Sigmoid colon (tissue), 7 donors: ENCODE results near the gene C19orf38. TPM values are rescaled to one million over a fixed set of nuclear protein-coding genes. Genes with fewer than 3 reads are reported as not detected.

Experiments used
- DNase-seq: peaks from one replicate; pipeline ENCODE4 v3.0.0-alpha.2; 2019
- H3K27ac ChIP-seq, 4 donors: fragments of 200-600 bp; sonication (generic); one replicate each; pipeline ENCODE4 v1.5.1; 2016 to 2019; ENCODE audit warnings: mild to moderate bottlenecking in 1 of 4
- H3K27me3 ChIP-seq, 3 donors: fragments of 200-600 bp; sonication (generic); one replicate each; pipeline ENCODE4 v1.5.1; 2019; ENCODE audit warnings: mild to moderate bottlenecking in 1 of 3
- H3K36me3 ChIP-seq, 4 donors: fragments of 200-600 bp; sonication (generic); one replicate each; pipeline ENCODE4 v1.5.1; 2016 to 2019
- H3K4me1 ChIP-seq, 4 donors: fragments of 200-600 bp; sonication (generic); one replicate each; pipeline ENCODE4 v1.5.1; 2017 to 2019
- H3K4me3 ChIP-seq, 4 donors: fragments of 200-600 bp; sonication (generic); one replicate each; pipeline ENCODE4 v1.5.1; 2017 to 2019; ENCODE audit warnings: mild to moderate bottlenecking in 2 of 4, moderate library complexity in 1 of 4
- H3K9me3 ChIP-seq, 4 donors: fragments of 200-600 bp in 3 of 4; sonication (generic) in 3 of 4; one replicate each; pipeline versions ENCODE4 v1.5.1 to v1.6.1; 2013 to 2019
- EP300 ChIP-seq, 4 donors: sonication (generic); formaldehyde crosslinking; IDR thresholded peaks; one replicate each; pipeline ENCODE4 v1.6.1; 2017; ENCODE audit warnings: antibody characterized with exemption in 4 of 4
- POLR2A ChIP-seq, 2 donors: fragments of 450-650 bp; IDR thresholded peaks; one replicate each; pipeline ENCODE4 v1.6.1; 2016; ENCODE audit warnings: antibody characterized with exemption in 2 of 2, mild to moderate bottlenecking in 2 of 2, moderate library complexity in 2 of 2
- POLR2AphosphoS5 ChIP-seq, 4 donors: sonication (generic); formaldehyde crosslinking; IDR thresholded peaks; one replicate each; pipeline ENCODE4 v1.6.1; 2017; ENCODE audit warnings: antibody characterized with exemption in 4 of 4
- whole genome bisulfite sequencing, 2 donors: extraction: QIAGEN DNeasy Blood & Tissue Kit; methylation state at CpG; one replicate each; pipeline ENCODE4 v1.1.7; 2013; 5-methylcytosine and 5-hydroxymethylcytosine counted together
- intact Hi-C: fragments of 100-400 bp; cut with DNase I; formaldehyde crosslinking; loops from one replicate; pipeline ENCODE4 v1.15.1; 2023
- polyA plus RNA-seq, 3 donors: library from polyadenylated mRNA; stranded (reverse); fragments of 200-250 nt; gene quantifications; one replicate each; pipeline ENCODE4 v1.2.3, GENCODE V29; 2013
- total RNA-seq, 4 donors: library from RNA; depleted of rRNA; stranded (reverse); fragments of >200 nt; gene quantifications; one replicate each; pipeline ENCODE4 v1.1.0, GENCODE V29; 2016
- TF ChIP-seq, protein P1 (sequence below), 4 experiments: fragments of 450-650 bp in 3 of 4; fragments of 200-600 bp in 1 of 4; IDR thresholded peaks; one replicate each; pipeline ENCODE4 v1.5.1; 2016 to 2019; ENCODE audit warnings: antibody characterized with exemption in 4 of 4, mild to moderate bottlenecking in 3 of 4, moderate library complexity in 2 of 4
- donor health status: healthy with polysubstance abuse.
- donor health status: Bipolar disorder and iron deficiency.
- donor health status: healthy.

C19orf38 gene
- total and polyA plus RNA-seq, 7 donors: 0.92 to 3.3 (median 1.6) TPM; not detected in 1

- TF ChIP-seq, protein P1, sequence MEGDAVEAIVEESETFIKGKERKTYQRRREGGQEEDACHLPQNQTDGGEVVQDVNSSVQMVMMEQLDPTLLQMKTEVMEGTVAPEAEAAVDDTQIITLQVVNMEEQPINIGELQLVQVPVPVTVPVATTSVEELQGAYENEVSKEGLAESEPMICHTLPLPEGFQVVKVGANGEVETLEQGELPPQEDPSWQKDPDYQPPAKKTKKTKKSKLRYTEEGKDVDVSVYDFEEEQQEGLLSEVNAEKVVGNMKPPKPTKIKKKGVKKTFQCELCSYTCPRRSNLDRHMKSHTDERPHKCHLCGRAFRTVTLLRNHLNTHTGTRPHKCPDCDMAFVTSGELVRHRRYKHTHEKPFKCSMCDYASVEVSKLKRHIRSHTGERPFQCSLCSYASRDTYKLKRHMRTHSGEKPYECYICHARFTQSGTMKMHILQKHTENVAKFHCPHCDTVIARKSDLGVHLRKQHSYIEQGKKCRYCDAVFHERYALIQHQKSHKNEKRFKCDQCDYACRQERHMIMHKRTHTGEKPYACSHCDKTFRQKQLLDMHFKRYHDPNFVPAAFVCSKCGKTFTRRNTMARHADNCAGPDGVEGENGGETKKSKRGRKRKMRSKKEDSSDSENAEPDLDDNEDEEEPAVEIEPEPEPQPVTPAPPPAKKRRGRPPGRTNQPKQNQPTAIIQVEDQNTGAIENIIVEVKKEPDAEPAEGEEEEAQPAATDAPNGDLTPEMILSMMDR (IDR thresholded peaks at IDR 0.05): no peak
- TF ChIP-seq POLR2AphosphoS5 (IDR thresholded peaks at IDR 0.05): peak; percentile 54 to 87 (median 80)
- 74 to 93% methylated on average over 2 of the region's 2 CpGs for WGBS, 2 donors
- Histone ChIP-seq H3K27ac (peak overlapping the region; percentile 20 to 78 (median 76)), H3K36me3 (no peaks in the 10 kb centered on the region), H3K27me3 (no peaks in the 10 kb centered on the region), H3K9me3 (no peaks in the 10 kb centered on the region), H3K4me3 (no peak overlapping the region), H3K4me1 (peaks cover 0 to 90% (median 74%) of the 10 kb centered on the region in 4 donors)
- intact Hi-C loops: no loop called here
- DNase-seq: peak; percentile 85
Measured at GRCh38 chr19:10884274-10884673, 36.1 kb downstream of the C19orf38 start.

- peaks cover 0 to 79% (median 71%) of the 10 kb centered on the region in 4 donors for H3K4me1 ChIP-seq
- 82 to 91% methylated on average over 20 of the region's 20 CpGs for WGBS, 2 donors
- peak overlapping the region in 3 of 4 donors; percentile 73 to 78 (median 78) for H3K27ac ChIP-seq
- intact Hi-C loops: loop anchor here (2.0 kb wide), 1 partner anchor 17 kb away; no protein-coding TSS in a partner anchor
- H3K36me3 ChIP-seq: no peaks in the 10 kb centered on the region
- no peak overlapping the region for H3K4me3 ChIP-seq
- no peaks in the 10 kb centered on the region for H3K9me3 ChIP-seq
- TF ChIP-seq, protein P1 (IDR thresholded peaks at IDR 0.05): no peak
- TF ChIP-seq POLR2AphosphoS5 (IDR thresholded peaks at IDR 0.05): no peak
- TF ChIP-seq POLR2A (IDR thresholded peaks at IDR 0.05): no peak
- TF ChIP-seq EP300 (IDR thresholded peaks at IDR 0.05): no peak
- DNase-seq: no peak
- no peaks in the 10 kb centered on the region for H3K27me3 ChIP-seq
Measured at GRCh38 chr19:10885201-10886169, 37.3 kb downstream of the C19orf38 start.

DNA sequence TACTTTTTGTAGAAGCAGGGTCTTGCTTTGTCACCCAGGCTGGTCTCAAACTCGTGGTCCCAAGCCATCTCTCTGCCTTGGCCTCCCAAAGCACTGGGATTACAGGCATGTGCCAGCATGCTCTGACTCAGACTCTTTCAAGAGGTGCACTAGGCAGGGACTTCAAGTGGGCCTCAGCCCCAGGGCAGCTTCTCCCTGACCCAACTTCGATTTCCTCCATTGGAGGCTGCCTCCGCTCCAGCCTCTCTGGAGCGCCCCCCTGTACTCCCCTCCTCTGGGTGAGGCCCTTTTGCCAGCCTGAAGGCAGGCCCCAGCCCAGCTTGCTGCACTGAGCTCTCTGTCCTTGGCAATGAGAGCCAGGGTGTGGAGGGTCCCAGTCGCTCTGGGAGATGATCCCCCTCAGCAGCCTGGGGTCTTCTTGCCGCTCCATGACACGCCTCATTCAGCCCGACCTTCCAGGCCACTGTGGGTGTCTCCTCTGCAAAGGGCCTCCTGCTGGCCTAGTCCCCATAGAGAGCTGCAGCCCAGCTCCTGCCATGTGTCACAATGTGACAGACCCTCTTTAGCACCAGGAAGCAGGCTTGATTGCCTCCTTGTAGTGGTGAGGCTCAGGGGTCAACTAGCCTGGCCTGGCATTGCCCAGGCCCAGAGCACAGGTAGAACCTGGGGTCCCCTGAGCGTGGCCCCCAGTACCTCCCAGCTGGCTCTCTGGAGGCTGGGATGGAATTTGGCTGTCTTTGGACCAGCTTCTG is 39.6 kb downstream of the C19orf38 start:
- no peaks in the 10 kb centered on the region for H3K27me3 ChIP-seq
- no peak overlapping the region for H3K4me3 ChIP-seq
- no peaks in the 10 kb centered on the region for H3K36me3 ChIP-seq
- H3K9me3 ChIP-seq: no peaks in the 10 kb centered on the region
- no peak for DNase-seq
- intact Hi-C loops: loop anchor here (2.0 kb wide), 1 partner anchor 15 kb away; no protein-coding TSS in a partner anchor
- TF ChIP-seq EP300 (IDR thresholded peaks at IDR 0.05): no peak
- TF ChIP-seq, protein P1 (IDR thresholded peaks at IDR 0.05): no peak
- TF ChIP-seq POLR2AphosphoS5 (IDR thresholded peaks at IDR 0.05): no peak
- TF ChIP-seq POLR2A (IDR thresholded peaks at IDR 0.05): no peak
- WGBS, 2 donors: 81 to 88% methylated on average over 9 of the region's 9 CpGs
- peaks cover 0 to 77% (median 69%) of the 10 kb centered on the region in 4 donors for H3K4me1 ChIP-seq
- H3K27ac ChIP-seq: peak overlapping the region in 3 of 4 donors; percentile 15 to 78 (median 54)

- Histone ChIP-seq H3K27me3 (no peaks in the 10 kb centered on the region), H3K9me3 (no peaks in the 10 kb centered on the region), H3K4me1 (peaks cover 0 to 74% (median 68%) of the 10 kb centered on the region in 4 donors), H3K4me3 (no peak overlapping the region), H3K27ac (peak overlapping the region in 3 of 4 donors; percentile 15 to 78 (median 54)), H3K36me3 (no peaks in the 10 kb centered on the region)
- TF ChIP-seq EP300 (IDR thresholded peaks at IDR 0.05) (no peak), POLR2A (IDR thresholded peaks at IDR 0.05) (no peak), POLR2AphosphoS5 (IDR thresholded peaks at IDR 0.05) (no peak)
- TF ChIP-seq, protein P1 (IDR thresholded peaks at IDR 0.05): no peak
- intact Hi-C loops: no loop called here
- DNase-seq: no peak
- 40 to 57% methylated on average over 13 of the region's 13 CpGs for WGBS, 2 donors
Measured at GRCh38 chr19:10888421-10888866, 40.2 kb downstream of the C19orf38 start.
